Endothelial cell of umbilical vein (primary cell): ENCODE results near the gene WBP2. TPM values are rescaled to one million over a fixed set of nuclear protein-coding genes. Genes with fewer than 3 reads are reported as not detected.

Experiments
- BruUV-seq: library from RNA; stranded (reverse); fragments of 400-500 nt; replicated peaks from 2 replicates; lab custom pipeline; 2021; lab: Mats Ljungman, UMichigan
- CTCF ChIA-PET: fragments of 300-600, 350-600 bp; sonication (Branson Sonifier 250); formaldehyde crosslinking; loops from one replicate; lab custom pipeline; 2021; ENCODE audit warnings: antibody characterized with exemption, inconsistent platforms; lab: Charles Lee
- POLR2A ChIA-PET: fragments of 300-600, 350-600 bp; sonication (Branson Sonifier 250); formaldehyde crosslinking; loops from one replicate; lab custom pipeline; 2021; ENCODE audit warnings: antibody characterized with exemption, inconsistent platforms; lab: Charles Lee
- DNase-seq: peaks from one replicate; pipeline ENCODE4 v3.0.0-alpha.2; 2011; ENCODE audit warnings: low read depth, low spot score
- FAIRE-seq: peaks from 2 replicates; lab custom pipeline; 2011; peaks lifted over from hg19 to GRCh38; lab: Jason Lieb, UNC
- H2AFZ ChIP-seq: 2 replicates; pipeline ENCODE4 v1.6.0; 2012; ENCODE audit warnings: low read depth, low read length, control low read depth, inconsistent platforms
- H3K27ac ChIP-seq: 2 replicates; pipeline ENCODE4 v1.5.1; 2011; ENCODE audit warnings: low read depth, mild to moderate bottlenecking, control low read depth, low read length, moderate library complexity; ENCODE audit not compliant: insufficient read depth
- H3K27me3 ChIP-seq, 2 experiments: 2 replicates each; pipeline versions ENCODE4 v1.6.0 to v1.6.1; 2011; ENCODE audit warnings: low read length in 2 of 2, mixed read lengths in 1 of 2; ENCODE audit not compliant: control insufficient read depth in 2 of 2, insufficient read depth in 2 of 2
- H3K36me3 ChIP-seq, 2 experiments: 2 replicates in 1 of 2; 3 replicates in 1 of 2; pipeline ENCODE4 v1.5.1; 2011; ENCODE audit warnings: low read length in 2 of 2, mild to moderate bottlenecking in 1 of 2, moderate library complexity in 1 of 2; ENCODE audit not compliant: control insufficient read depth in 2 of 2, insufficient read depth in 2 of 2; ENCODE audit errors: extremely low read depth in 1 of 2
- H3K4me1 ChIP-seq: 3 replicates; pipeline ENCODE4 v1.5.1; 2011; ENCODE audit warnings: mild to moderate bottlenecking, low read length; ENCODE audit not compliant: control insufficient read depth, insufficient read depth; ENCODE audit errors: extremely low read depth
- H3K4me2 ChIP-seq: 2 replicates; pipeline ENCODE4 v1.6.1; 2011; ENCODE audit warnings: low read length, control low read depth, mixed read lengths; ENCODE audit not compliant: insufficient read depth
- H3K4me3 ChIP-seq, 3 experiments: fragments of 200-600 bp in 1 of 3; sonication (generic), shearing (Covaris generic) in 1 of 3; replicated peaks in 1 of 3; 2 replicates each; pipeline ENCODE4 v1.5.1; 2011 to 2016; ENCODE audit warnings: control low read depth in 3 of 3, low read length in 3 of 3, mild to moderate bottlenecking in 2 of 3, inconsistent platforms in 1 of 3, low read depth in 1 of 3, moderate library complexity in 1 of 3; ENCODE audit not compliant: insufficient read depth in 1 of 3
- H3K79me2 ChIP-seq: 2 replicates; pipeline ENCODE4 v1.6.0; 2012; ENCODE audit warnings: low read length, inconsistent platforms; ENCODE audit not compliant: control insufficient read depth, insufficient read depth
- H3K9ac ChIP-seq: replicated peaks from 2 replicates; pipeline ENCODE3; 2011; ENCODE audit warnings: low read length, control low read depth; ENCODE audit not compliant: insufficient read depth; ENCODE audit errors: extremely low read depth
- H3K9me1 ChIP-seq: replicated peaks from 3 replicates; pipeline ENCODE4 v1.6.0; 2011; ENCODE audit warnings: mild to moderate bottlenecking, low read length; ENCODE audit not compliant: control insufficient read depth, insufficient read depth; ENCODE audit errors: extremely low read depth
- H3K9me3 ChIP-seq: replicated peaks from 2 replicates; pipeline ENCODE4 v1.5.1; 2012; ENCODE audit warnings: low read length, inconsistent platforms; ENCODE audit not compliant: control insufficient read depth, insufficient read depth
- H4K20me1 ChIP-seq: replicated peaks from 2 replicates; pipeline ENCODE3; 2011; ENCODE audit warnings: mild to moderate bottlenecking, low read length; ENCODE audit not compliant: control insufficient read depth, insufficient read depth; ENCODE audit errors: extremely low read depth
- CTCF ChIP-seq, 2 donors: IDR thresholded peaks; 1 replicate in 1 of 2; 2 replicates in 1 of 2; pipeline ENCODE4 v1.5.1; 2011; ENCODE audit warnings: low read length in 2 of 2, mild to moderate bottlenecking in 2 of 2, moderate library complexity in 2 of 2, control low read depth in 1 of 2, inconsistent platforms in 1 of 2, low read depth in 1 of 2; ENCODE audit not compliant: insufficient read depth in 1 of 2; ENCODE audit errors: extremely low read depth in 1 of 2
- EZH2 ChIP-seq: IDR thresholded peaks from 2 replicates; pipeline ENCODE4 v1.6.1; 2012; ENCODE audit warnings: borderline replicate concordance, low read depth, mild to moderate bottlenecking, moderate library complexity, low read length, inconsistent platforms; ENCODE audit not compliant: severe bottlenecking
- FOS ChIP-seq: IDR thresholded peaks from 2 replicates; pipeline ENCODE4 v1.6.1; 2011; ENCODE audit warnings: mild to moderate bottlenecking, low read length, moderate library complexity, borderline replicate concordance; ENCODE audit not compliant: insufficient read depth
- GATA2 ChIP-seq: IDR thresholded peaks from 2 replicates; pipeline ENCODE4 v1.7.0; 2011; ENCODE audit warnings: low read depth, mild to moderate bottlenecking, moderate library complexity, mixed read lengths, low read length; ENCODE audit not compliant: insufficient read length, insufficient read depth
- JUN ChIP-seq: IDR thresholded peaks from 2 replicates; pipeline ENCODE4 v1.6.1; 2011; ENCODE audit warnings: borderline replicate concordance, low read depth; ENCODE audit not compliant: insufficient read length, insufficient read depth
- MAX ChIP-seq: IDR thresholded peaks from 2 replicates; pipeline ENCODE4 v1.6.1; 2011; ENCODE audit not compliant: insufficient read depth, insufficient read length
- MYC ChIP-seq: IDR thresholded peaks from one replicate; pipeline ENCODE4 v1.6.1; 2011; ENCODE audit warnings: mild to moderate bottlenecking, low read depth, low read length
- POLR2A ChIP-seq: IDR thresholded peaks from 2 replicates; pipeline ENCODE4 v1.6.1; 2012; ENCODE audit warnings: low read depth, mild to moderate bottlenecking, control low read depth, low read length
- POLR2AphosphoS5 ChIP-seq: IDR thresholded peaks from 2 replicates; pipeline ENCODE4 v1.6.1; 2012; ENCODE audit warnings: low read depth, mild to moderate bottlenecking, control low read depth, low read length, moderate library complexity; ENCODE audit not compliant: insufficient read depth
- dilution Hi-C: fragments of 300-500 bp; cut with MboI; formaldehyde crosslinking; loops from one replicate; pipeline ENCODE4 v1.15.0; 2019; ENCODE audit warnings: low sequenced_read_pairs; ENCODE audit not compliant: extremely low pct_ligation_motif_present
- intact Hi-C: fragments of 100-400 bp; cut with micrococcal nuclease; formaldehyde crosslinking; loops from one replicate; pipeline ENCODE4 v1.10.0; 2022
- polyA plus RNA-seq, 4 experiments: library from polyadenylated mRNA; depleted of rRNA in 3 of 4; stranded (reverse) in 3 of 4; unstranded in 1 of 4; fragments of >200 nt; gene quantifications; 2 replicates each; pipeline versions ENCODE4 v1.2.1 to v1.2.3, GENCODE V29; 2011 to 2012; ENCODE audit warnings: missing spikeins in 1 of 4
- total RNA-seq: library from RNA; stranded (reverse); gene quantifications from 2 replicates; pipeline ENCODE4 v1.2.3, GENCODE V29; 2021

Gene WBP2
- total and polyA plus RNA-seq, 2 donors (not counting 3 experiments of a cell fraction or from before 2014, with no cell fraction given), result 81.5 to 126 TPM

GRCh38 chr17:75881678-75882454 is 26.7 kb upstream of the WBP2 start:
- POLR2A ChIA-PET, result no interaction called here
- intact Hi-C loops, result no loop called here

GRCh38 chr17:75880266-75880665 is 25.1 kb upstream of the WBP2 start:
- intact Hi-C loops, result no loop called here
- Histone ChIP-seq H3K36me3 (peaks cover 0 to 4% of the 10 kb centered on the region in 2 experiments), H2AFZ (no peak overlapping the region), H3K9me3 (no peaks in the 10 kb centered on the region), H3K79me2 (peaks cover 6% of the 10 kb centered on the region), H3K4me3 (no peak overlapping the region), H3K4me2 (no peak overlapping the region), H3K27me3 (no peaks in the 10 kb centered on the region), H3K9me1 (no peaks in the 10 kb centered on the region), H4K20me1 (no peaks in the 10 kb centered on the region), H3K4me1 (peaks cover 22% of the 10 kb centered on the region), H3K27ac (no peak overlapping the region), H3K9ac (no peak overlapping the region)
- CTCF ChIA-PET, result interaction anchor here (1.1 to 5.4 kb wide), 3 partner anchors 16 to 33 kb away, joined by 3 to 49 read pairs (median 4); partner anchors contain the start of genes TRIM65 and UNC13D
- dilution Hi-C loops, result no loop called here
- no peak for DNase-seq
- TF ChIP-seq CTCF (IDR thresholded peaks at IDR 0.05; ENCODE audit: extremely low read depth in 1 of 2, insufficient read depth in 1 of 2, low read depth in 1 of 2, low read length in 2 of 2) (no peak), GATA2 (no peak), JUN (no peak), EZH2 (no peak), MAX (no peak), FOS (no peak), POLR2AphosphoS5 (no peak), MYC (no peak), POLR2A (no peak)
- BruUV-seq, result no TSS peak
- no peak for FAIRE-seq
- POLR2A ChIA-PET, result no interaction called here

More at GRCh38 chr17:75881678-75882454, 26.7 kb upstream of the WBP2 start:
- CTCF ChIA-PET, result interaction anchor here (1.0 to 1.9 kb wide), 2 partner anchors 14 to 36 kb away, joined by 5 to 12 read pairs; partner anchors contain the start of gene TRIM65
- H3K9me3 ChIP-seq, result no peaks in the 10 kb centered on the region
- no peak overlapping the region for H2AFZ ChIP-seq
- TF ChIP-seq GATA2 (no peak), MYC (no peak), FOS (no peak)
- H4K20me1 ChIP-seq, result no peaks in the 10 kb centered on the region
- no peaks in the 10 kb centered on the region for H3K9me1 ChIP-seq
- FAIRE-seq, result no peak
- BruUV-seq, result no TSS peak
- no peak overlapping the region for H3K4me3 ChIP-seq
- no peak overlapping the region for H3K4me2 ChIP-seq
- H3K36me3 ChIP-seq, result no peaks in the 10 kb centered on the region
- peaks cover 10% of the 10 kb centered on the region for H3K4me1 ChIP-seq
- no peak overlapping the region for H3K9ac ChIP-seq
- H3K27ac ChIP-seq, result no peak overlapping the region
- no peaks in the 10 kb centered on the region for H3K27me3 ChIP-seq
- dilution Hi-C loops, result no loop called here
- no peak for DNase-seq
- no peaks in the 10 kb centered on the region for H3K79me2 ChIP-seq
